HG02798 (cell line): ENCODE measurements around the gene CPVL.

Source experiments
- ATAC-seq: cut with Tn5 transposase; IDR thresholded peaks from one replicate; pipeline ENCODE4 v1.9.1; 2021; ENCODE audit warnings: mild to moderate bottlenecking; ENCODE audit not compliant: unreplicated experiment, poor library complexity

Gene CPVL

DNA sequence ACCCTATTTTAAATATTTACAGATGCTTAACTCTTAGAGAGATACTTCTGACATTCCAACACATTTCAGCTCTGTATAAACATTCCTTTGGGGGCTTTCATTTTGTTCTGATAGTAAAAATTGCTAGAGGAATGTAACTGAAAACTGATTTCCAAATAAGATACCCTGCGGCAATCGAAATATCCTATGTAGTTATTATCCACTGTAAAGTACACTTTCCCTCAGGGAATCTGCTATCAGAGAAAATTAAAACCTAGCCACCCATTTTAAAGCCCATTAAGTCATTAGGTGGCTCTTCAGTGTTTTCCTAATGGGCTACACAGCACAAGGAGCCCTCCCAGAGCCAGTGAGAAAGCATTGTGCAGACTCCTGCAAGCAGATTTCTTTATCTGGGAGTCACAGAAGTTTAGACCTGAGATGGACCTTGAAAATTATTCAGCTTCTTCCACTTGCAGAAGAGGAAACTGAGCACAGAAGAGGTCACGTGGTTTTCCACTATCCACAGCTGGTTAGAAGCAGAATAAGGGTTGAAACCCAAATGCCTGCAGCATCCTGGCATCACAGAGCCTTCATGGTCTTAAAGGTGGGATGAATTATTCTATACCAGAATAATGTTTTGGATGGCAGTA lies 12.6 kb upstream of the CPVL start:
- ATAC-seq, result no peak

DNA sequence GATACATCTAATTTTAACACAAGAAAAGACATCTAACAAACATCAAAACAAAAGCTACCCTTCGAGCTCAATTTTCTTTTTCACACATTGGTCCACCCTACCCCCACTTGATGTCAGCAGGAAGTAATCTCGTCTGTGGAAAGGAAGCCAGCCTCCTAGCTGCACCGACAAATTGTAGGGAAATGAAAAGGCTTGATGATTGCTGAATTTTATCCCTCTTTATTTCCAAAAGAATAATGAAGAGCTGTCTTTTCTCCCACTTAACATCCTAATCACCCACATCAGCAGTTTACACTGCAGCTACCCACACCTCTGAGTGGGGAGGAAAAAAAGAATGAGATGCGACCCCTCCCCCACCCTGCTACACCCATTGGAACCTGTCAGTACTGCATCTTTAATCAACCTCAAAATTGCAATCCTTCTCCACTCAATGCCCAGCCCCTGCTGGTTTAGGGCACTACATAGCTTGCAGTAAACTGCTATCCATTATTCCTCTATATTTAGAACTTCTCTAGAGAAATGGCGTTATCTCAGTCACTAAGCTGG lies 10.6 kb upstream of the CPVL start:
- ATAC-seq, result no peak

DNA sequence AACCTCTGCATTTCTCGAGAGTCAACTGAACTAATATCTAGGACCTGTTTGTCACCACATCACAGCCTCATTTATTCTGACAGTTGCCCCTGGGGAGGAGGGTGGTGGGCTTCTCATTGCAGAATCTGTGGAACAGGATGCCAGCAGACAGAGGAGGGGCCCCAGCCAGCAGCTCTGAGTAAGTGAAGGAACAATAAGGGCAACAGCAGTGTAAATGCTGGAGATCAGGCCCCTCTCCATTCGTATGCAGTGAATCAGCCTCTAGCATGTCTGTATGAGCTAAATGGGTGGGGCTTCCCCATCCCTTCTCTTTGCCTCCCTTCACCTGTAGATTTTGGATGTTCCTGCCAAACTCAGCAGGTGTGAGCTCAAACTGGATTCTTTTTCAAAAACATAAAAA lies 7.7 kb upstream of the CPVL start:
- ATAC-seq, result no peak

DNA sequence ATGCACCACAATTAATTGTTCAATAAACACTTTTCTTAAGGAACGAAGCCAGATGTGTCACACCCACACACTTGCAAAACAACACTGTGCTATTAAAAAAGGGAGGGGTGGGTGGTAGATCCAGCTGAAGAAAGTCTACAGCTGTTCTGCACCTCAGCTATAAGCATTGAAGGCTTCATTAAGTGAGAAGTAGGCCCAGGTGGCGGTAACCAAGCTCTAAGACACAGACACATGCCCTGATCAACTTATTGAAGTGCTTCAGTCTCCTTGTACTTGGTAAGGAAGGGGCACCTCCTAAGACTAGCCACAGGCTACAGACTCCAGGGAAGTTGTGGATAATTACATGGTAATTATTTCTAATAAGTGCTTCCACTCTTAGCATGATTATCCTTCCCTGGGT lies 4.5 kb upstream of the CPVL start:
- ATAC-seq, result no peak

DNA sequence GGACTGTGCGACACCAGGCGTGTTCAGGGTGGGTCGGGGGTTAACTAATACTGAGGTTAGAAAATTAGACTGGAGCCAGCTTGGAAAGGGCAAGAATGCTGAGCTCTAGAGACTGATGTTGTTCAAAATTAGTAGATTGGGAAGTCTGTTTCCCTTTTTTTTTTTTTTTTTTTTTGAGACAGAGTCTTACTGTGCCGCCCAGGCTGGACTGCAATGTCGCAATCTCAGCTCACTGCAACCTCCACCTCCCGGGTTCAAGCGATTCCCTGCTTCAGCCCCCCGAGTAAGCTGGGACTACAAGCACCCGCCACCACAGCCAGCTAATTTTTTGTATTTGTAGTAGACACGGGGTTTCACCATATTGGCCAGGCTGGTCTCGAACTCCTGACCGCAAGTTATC lies 2.7 kb upstream of the CPVL start:
- no peak for ATAC-seq

- no peak for ATAC-seq
Measured at GRCh38 chr7:29147821-29148220, 1.5 kb upstream of the CPVL start.

DNA sequence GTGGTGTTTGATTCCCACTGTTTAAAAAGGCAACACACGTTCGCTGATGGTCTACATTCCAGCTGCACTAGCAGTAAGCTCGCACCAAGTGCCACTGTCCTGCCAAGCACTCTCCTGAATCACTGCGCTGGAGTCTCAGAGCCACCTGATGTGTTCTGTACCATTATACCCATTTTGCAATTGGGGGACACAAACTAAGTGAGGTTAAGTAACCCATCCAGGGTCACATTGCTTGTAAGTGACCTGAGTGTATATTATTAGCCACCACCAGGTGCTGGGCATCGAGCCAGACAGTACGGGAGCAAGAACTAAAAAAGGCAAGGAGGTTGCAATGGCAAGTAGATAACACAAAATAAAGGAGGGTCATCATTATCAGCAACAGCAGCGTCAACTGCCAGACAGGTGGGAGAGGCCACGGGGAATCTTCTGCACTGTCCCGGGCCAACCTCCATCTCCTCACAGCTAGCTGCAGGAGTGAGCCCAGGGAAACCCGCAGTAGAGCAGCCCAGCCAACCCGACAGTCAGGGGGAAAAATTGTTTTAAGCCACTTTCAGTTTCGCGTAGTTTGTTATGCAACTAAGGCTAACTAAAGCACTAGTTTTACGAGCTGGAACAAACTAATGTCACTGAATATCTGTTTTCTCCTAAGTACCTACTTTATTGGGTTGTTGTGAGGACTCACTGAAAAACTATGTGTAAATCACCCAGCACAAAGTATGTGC lies 712 bp upstream of the CPVL start:
- ATAC-seq, result no peak

GRCh38 chr7:29145553-29146056 lies 732 bp downstream of the CPVL start:
- no peak for ATAC-seq

- no peak for ATAC-seq
Measured at GRCh38 chr7:29143751-29144150, 2.6 kb downstream of the CPVL start.

DNA sequence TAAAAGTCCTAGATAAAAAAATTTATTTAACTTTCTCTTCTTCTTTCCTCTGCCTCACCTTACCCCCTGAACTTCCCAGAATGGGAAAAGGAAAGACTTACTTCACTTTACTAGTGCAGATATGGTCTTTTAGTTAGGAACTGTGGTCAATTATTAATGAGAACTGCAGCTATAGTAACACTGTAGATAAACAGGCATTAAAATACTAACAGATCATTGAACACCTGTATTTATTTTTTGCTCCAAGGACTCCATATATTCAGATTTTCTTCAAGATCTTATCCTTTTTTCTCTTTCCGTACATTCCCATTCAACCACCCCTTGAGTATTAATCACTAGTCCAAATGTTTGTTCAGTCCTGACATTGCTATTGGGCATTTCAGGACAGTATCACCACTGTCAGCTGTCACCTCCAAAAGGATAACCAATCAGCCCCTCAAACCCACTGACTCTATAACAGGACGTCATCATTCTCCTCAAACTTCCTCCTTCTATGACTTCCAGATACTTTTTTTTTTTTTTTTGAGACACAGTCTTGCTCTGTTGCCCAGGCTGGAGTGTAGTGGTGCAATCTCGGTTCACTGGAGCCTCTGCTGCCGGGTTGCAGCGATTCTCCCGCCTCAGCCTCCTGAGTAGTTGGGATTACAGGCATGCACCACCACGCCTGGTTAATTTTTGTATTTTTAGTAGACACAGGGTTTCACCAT lies 4.2 kb downstream of the CPVL start:
- ATAC-seq, result no peak

DNA sequence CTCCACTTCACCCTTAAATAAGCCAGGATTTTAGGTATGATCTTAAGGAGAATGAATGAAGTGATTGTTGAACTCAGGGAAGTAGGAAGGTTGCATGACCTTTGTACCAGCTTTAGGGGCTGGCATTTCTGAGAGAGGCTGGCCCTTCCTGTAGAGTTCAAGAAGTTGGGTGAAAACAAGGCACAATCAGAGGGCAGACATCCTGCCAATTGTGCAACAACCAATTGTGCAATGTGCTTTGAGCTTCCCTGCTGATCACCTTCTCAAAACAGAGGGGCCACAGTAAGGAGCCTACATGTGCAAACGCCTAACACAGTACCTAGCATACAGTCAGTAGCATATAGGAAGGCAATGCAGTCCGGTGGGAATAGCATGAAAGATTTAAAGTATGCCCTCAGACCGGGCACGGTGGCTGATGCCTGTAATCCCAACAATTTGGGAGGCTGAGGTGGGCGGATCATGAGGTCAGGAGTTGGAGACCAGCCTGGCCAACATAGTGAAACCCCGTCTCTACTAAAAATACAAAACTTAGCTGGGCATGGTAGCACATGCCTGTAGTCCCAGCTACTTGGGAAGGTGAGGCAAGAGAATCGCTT lies 5.4 kb downstream of the CPVL start:
- ATAC-seq, result no peak

DNA sequence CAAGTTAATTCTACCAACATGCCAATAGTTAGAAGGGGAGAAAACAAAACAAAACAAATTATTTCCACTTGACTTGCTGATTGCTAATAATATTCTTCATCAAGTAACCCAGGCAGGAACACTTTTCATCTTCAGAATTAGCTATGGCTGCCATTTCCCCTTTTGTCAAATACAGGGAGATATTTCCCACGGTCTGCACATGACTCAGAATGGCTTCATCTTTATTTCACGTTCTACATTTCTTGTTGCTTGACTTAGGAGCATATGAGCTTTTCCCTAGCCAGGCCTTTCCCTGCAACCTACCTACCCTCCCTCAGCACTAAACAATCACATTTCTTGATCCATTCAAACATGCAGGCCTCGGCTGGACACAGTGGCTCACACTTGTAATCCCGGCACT lies 6.5 kb downstream of the CPVL start:
- ATAC-seq, result no peak

- ATAC-seq, result no peak
Measured at GRCh38 chr7:29139191-29139590, 7.1 kb downstream of the CPVL start.

- no peak for ATAC-seq
Measured at GRCh38 chr7:29138588-29138987, 7.7 kb downstream of the CPVL start.

- no peak for ATAC-seq
Measured at GRCh38 chr7:29135846-29136245, 10.5 kb downstream of the CPVL start.

DNA sequence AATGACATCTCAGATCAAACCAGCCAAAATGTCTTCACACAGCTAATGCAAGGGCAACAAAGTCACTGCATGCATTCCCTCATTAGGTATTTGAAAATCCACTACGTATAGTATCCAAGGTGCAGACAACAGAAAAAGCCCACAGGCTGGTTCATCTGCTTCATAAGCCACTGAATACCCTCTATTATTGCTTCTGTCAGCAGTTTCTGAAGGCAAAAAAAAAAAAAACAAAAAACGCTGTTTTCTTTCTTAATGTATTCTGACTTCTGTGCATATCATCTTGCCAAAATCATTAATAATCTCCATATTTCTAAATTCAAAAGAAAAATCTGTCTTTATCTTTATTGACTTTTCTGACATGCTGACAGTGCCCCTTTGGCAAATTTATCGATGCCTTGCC lies 13.4 kb downstream of the CPVL start:
- no peak for ATAC-seq

DNA sequence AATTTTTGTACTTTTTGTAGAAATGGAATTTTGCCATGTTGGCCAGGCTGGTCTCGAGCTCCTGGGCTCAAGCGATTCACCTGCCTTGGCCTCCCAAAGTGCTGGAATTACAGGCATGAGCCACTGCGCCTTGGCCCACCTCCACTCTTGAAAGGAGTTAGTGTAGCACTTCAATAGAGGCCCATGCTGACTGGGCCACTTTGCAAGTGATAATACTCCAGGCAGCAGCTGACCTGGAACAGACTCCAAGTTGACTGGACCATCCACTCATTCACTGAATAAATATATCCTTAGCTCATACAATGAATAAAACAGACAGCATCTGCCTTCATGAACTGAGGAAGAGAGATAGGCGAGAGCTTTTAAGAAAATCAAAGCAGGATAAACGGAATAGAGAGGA lies 14.7 kb downstream of the CPVL start:
- no peak for ATAC-seq

GRCh38 chr7:29130096-29130495 lies 16.2 kb downstream of the CPVL start:
- ATAC-seq, result no peak

DNA sequence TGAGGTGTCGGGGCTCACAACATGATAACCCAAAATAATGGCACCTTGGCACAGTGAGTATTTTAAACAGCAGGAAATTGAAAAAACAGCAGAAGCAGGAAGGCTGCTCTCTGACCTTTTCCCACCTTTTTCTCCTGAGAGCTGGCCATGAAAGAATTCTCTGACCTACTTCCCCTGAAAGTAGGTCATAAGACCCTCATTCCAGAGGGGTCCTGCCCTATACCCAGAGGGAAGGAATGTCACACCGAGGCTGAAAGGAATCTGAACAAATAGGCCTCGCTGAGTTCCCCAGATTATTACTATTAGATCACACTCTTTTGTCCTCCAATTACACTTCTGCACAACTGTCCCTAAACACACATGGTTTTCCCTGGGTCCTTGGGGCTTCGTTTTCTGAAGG lies 18.8 kb downstream of the CPVL start:
- no peak for ATAC-seq

DNA sequence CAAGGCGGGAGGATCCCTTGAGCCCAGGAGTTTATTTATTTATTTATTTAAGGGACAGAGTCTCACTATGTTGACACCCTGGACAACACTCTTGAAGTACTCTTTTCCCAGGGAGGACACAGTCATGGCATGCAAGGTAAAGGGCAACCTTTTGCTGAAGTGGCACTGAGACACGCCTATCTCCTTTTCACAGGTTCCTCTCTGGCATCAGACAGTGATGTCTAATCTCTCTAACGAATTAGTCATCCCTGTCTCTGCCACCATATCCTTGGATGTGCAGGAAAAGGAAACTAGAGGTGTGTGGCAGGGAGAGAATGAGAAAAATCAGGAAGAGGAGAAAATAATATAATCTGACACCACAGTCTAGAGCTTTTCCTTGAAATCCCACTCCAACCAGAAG lies 19.5 kb downstream of the CPVL start:
- ATAC-seq, result no peak

GRCh38 chr7:29123626-29124190 lies 22.6 kb downstream of the CPVL start:
- ATAC-seq, result no peak
